HEK293 (cell line): Measurements from ENCODE around the gene TCF12.

Source experiments
- CTCF ChIA-PET: fragments of 350-600 bp; formaldehyde crosslinking; extraction: SDS; loops from one replicate; lab custom pipeline; 2021; ENCODE audit warnings: antibody characterized with exemption; lab: Yijun Ruan, JAX
- POLR2A ChIA-PET: fragments of 300-600 bp; formaldehyde crosslinking; extraction: SDS; loops from one replicate; lab custom pipeline; 2020; ENCODE audit warnings: antibody characterized with exemption, inconsistent platforms; lab: Yijun Ruan, JAX
- H3K27ac ChIP-seq: fragments of 200-500 bp; sonication (Bioruptor generic); 2 replicates; pipeline ENCODE4 v1.5.1; 2014; ENCODE audit warnings: low read depth, low read length, control low read depth, inconsistent platforms; ENCODE audit errors: extremely low read depth
- H3K36me3 ChIP-seq, 2 experiments: fragments of 200-500 bp in 1 of 2; sonication (Bioruptor generic) in 1 of 2; 1 replicate in 1 of 2; 2 replicates in 1 of 2; pipeline ENCODE4 v1.5.1; 2014 to 2017; ENCODE audit warnings: inconsistent platforms in 2 of 2, low read length in 2 of 2; ENCODE audit not compliant: control insufficient read depth in 2 of 2, insufficient read depth in 1 of 2
- H3K4me1 ChIP-seq: fragments of 200-500 bp; sonication (Bioruptor generic); 2 replicates; pipeline ENCODE4 v1.5.1; 2014; ENCODE audit warnings: mild to moderate bottlenecking, low read length, inconsistent platforms; ENCODE audit not compliant: control insufficient read depth, insufficient read depth
- H3K4me3 ChIP-seq: 2 replicates; pipeline ENCODE4 v1.5.1; 2011; ENCODE audit warnings: low read depth, mild to moderate bottlenecking, control low read depth, low read length, moderate library complexity
- H3K9me3 ChIP-seq: fragments of 200-500 bp; sonication (Bioruptor generic); 2 replicates; pipeline ENCODE4 v1.5.1; 2014; ENCODE audit warnings: low read depth, low read length, inconsistent platforms; ENCODE audit not compliant: control insufficient read depth, insufficient read depth
- BCL6B ChIP-seq: fragments of 450-650 bp; formaldehyde crosslinking; IDR thresholded peaks from 2 replicates; pipeline ENCODE4 v1.5.1; 2017; ENCODE audit warnings: missing biosample characterization, missing genetic modification characterization
- GLI4 ChIP-seq: fragments of 450-650 bp; formaldehyde crosslinking; IDR thresholded peaks from 2 replicates; pipeline ENCODE4 v1.5.1; 2016; ENCODE audit warnings: missing biosample characterization, missing genetic modification characterization
- PBX3 ChIP-seq: sonication (generic); formaldehyde crosslinking; IDR thresholded peaks from 2 replicates; pipeline ENCODE4 v1.8.1; 2022; ENCODE audit warnings: mild to moderate bottlenecking, moderate library complexity, missing genetic modification reagents
- PRDM1 ChIP-seq: fragments of 450-650 bp; formaldehyde crosslinking; IDR thresholded peaks from 2 replicates; pipeline ENCODE4; 2016; ENCODE audit warnings: missing biosample characterization, missing genetic modification characterization
- ZBTB11 ChIP-seq: fragments of 450-650 bp; formaldehyde crosslinking; conservative IDR thresholded peaks from 2 replicates; pipeline ENCODE4 v1.5.1; 2016; ENCODE audit warnings: low read depth, missing biosample characterization, missing genetic modification characterization
- ZBTB6 ChIP-seq: fragments of 450-650 bp; formaldehyde crosslinking; IDR thresholded peaks from 2 replicates; pipeline ENCODE4 v1.5.1; 2017; ENCODE audit warnings: missing biosample characterization, missing genetic modification characterization
- ZNF280C ChIP-seq: fragments of 450-650 bp; formaldehyde crosslinking; IDR thresholded peaks from 2 replicates; pipeline ENCODE4 v1.5.1; 2016; ENCODE audit warnings: missing biosample characterization, missing genetic modification characterization
- ZNF350 ChIP-seq: fragments of 450-650 bp; formaldehyde crosslinking; IDR thresholded peaks from 2 replicates; pipeline ENCODE4 v1.5.0; 2017; ENCODE audit warnings: missing biosample characterization, mild to moderate bottlenecking, missing genetic modification characterization
- ZNF366 ChIP-seq: fragments of 450-650 bp; formaldehyde crosslinking; conservative IDR thresholded peaks from 2 replicates; pipeline ENCODE4 v1.5.1; 2016; ENCODE audit warnings: missing biosample characterization, missing genetic modification characterization
- ZNF37A ChIP-seq: fragments of 450-650 bp; IDR thresholded peaks from 2 replicates; pipeline ENCODE4 v1.5.1; 2018; ENCODE audit warnings: missing biosample characterization, missing genetic modification characterization
- ZNF449 ChIP-seq: fragments of 450-650 bp; formaldehyde crosslinking; IDR thresholded peaks from 2 replicates; pipeline ENCODE4 v1.5.1; 2017; ENCODE audit warnings: missing biosample characterization, mild to moderate bottlenecking, missing genetic modification characterization, moderate library complexity
- ZNF488 ChIP-seq: fragments of 450-650 bp; formaldehyde crosslinking; IDR thresholded peaks from 2 replicates; pipeline ENCODE4 v1.5.1; 2016; ENCODE audit warnings: missing biosample characterization, missing genetic modification characterization
- ZNF529 ChIP-seq: fragments of 450-650 bp; formaldehyde crosslinking; IDR thresholded peaks from 2 replicates; pipeline ENCODE4 v1.5.1; 2017; ENCODE audit warnings: missing genetic modification characterization, missing biosample characterization; ENCODE audit not compliant: insufficient replicate concordance
- ZNF658 ChIP-seq: fragments of 450-650 bp; formaldehyde crosslinking; IDR thresholded peaks from 2 replicates; pipeline ENCODE4; 2016; ENCODE audit warnings: missing biosample characterization, missing genetic modification characterization
- ZNF664 ChIP-seq: fragments of 450-650 bp; formaldehyde crosslinking; IDR thresholded peaks from 2 replicates; pipeline ENCODE4 v1.5.1; 2016; ENCODE audit warnings: missing biosample characterization, missing genetic modification characterization
- ZNF76 ChIP-seq: fragments of 450-650 bp; formaldehyde crosslinking; IDR thresholded peaks from 2 replicates; pipeline ENCODE4; 2016; ENCODE audit warnings: low read depth, missing biosample characterization, missing genetic modification characterization, borderline replicate concordance
- ZNF830 ChIP-seq: fragments of 450-650 bp; IDR thresholded peaks from 2 replicates; pipeline ENCODE4 v1.5.0; 2018; ENCODE audit warnings: missing biosample characterization, missing genetic modification characterization, low read depth, mild to moderate bottlenecking, moderate library complexity
- ZSCAN18 ChIP-seq: fragments of 450-650 bp; formaldehyde crosslinking; IDR thresholded peaks from 2 replicates; pipeline ENCODE4 v1.5.1; 2016; ENCODE audit warnings: missing biosample characterization, missing genetic modification characterization
- ZSCAN30 ChIP-seq: fragments of 450-650 bp; IDR thresholded peaks from 2 replicates; pipeline ENCODE4 v1.5.1; 2018; ENCODE audit warnings: missing biosample characterization, mild to moderate bottlenecking, missing genetic modification characterization, moderate library complexity

The TCF12 gene

GRCh38 chr15:57312006-57312317, 393.5 kb downstream of the TCF12 start (continued):
- TF ChIP-seq ZSCAN30 (tag by site-specific recombination) (no peak), PRDM1 (tag by site-specific recombination) (no peak), ZNF449 (tag by site-specific recombination) (no peak), ZNF350 (tag by site-specific recombination) (no peak), PBX3 (CRISPR knock-in tag) (no peak), ZNF658 (tag by site-specific recombination) (no peak), ZNF37A (tag by site-specific recombination) (no peak)

- no peak overlapping the region for H3K27ac ChIP-seq
- no peaks in the 10 kb centered on the region for H3K4me1 ChIP-seq
- CTCF ChIA-PET = no interaction called here
- no peaks in the 10 kb centered on the region for H3K36me3 ChIP-seq
- H3K4me3 ChIP-seq = no peak overlapping the region
- H3K9me3 ChIP-seq = no peaks in the 10 kb centered on the region
- TF ChIP-seq ZNF280C (no peak), ZNF76 (tag by site-specific recombination) (no peak), ZNF366 (tag by site-specific recombination) (no peak), ZSCAN30 (tag by site-specific recombination) (no peak), ZNF664 (tag by site-specific recombination) (no peak), ZBTB6 (no peak), BCL6B (tag by site-specific recombination) (no peak), ZNF529 (no peak), GLI4 (no peak)
- POLR2A ChIA-PET = no interaction called here
Observed at GRCh38 chr15:57312318-57313133, 394.1 kb downstream of the TCF12 start.

GRCh38 chr15:57313134-57313483, 394.7 kb downstream of the TCF12 start:
- no peaks in the 10 kb centered on the region for H3K36me3 ChIP-seq
- ChIA-PET CTCF (interaction anchor here (0.5 to 0.6 kb wide), 2 partner anchors 28 to 341 kb away, joined by 4 read pairs; no protein-coding TSS in a partner anchor), POLR2A (no interaction called here)
- no peaks in the 10 kb centered on the region for H3K9me3 ChIP-seq
- no peak overlapping the region for H3K4me3 ChIP-seq
- H3K4me1 ChIP-seq = no peaks in the 10 kb centered on the region
- no peak overlapping the region for H3K27ac ChIP-seq
- TF ChIP-seq ZBTB11 (tag by site-specific recombination) (no peak), ZNF488 (tag by site-specific recombination) (no peak), ZNF830 (tag by site-specific recombination) (no peak), ZSCAN18 (tag by site-specific recombination) (no peak)
